CD4-positive, alpha-beta T cell treated with Interleukin-10 for 1 hour (primary cell): ENCODE results near the gene CCDC102A.

ENCODE experiments used
- DNase-seq: peaks from one replicate; pipeline ENCODE4 v3.0.0-alpha.2; 2020

CCDC102A gene

GRCh38 chr16:57535680-57536305 lies 578 bp downstream of the CCDC102A start:
- DNase-seq = peak; percentile 97

- peak; percentile 16 for DNase-seq
Observed at GRCh38 chr16:57534881-57535658, 1.3 kb downstream of the CCDC102A start.

- DNase-seq = no peak
Observed at GRCh38 chr16:57534337-57534880, 2.0 kb downstream of the CCDC102A start.

- peak; percentile 50 for DNase-seq
Observed at GRCh38 chr16:57533431-57534336, 2.7 kb downstream of the CCDC102A start.

GRCh38 chr16:57532266-57532625 lies 4.1 kb downstream of the CCDC102A start:
- DNase-seq = no peak

- DNase-seq = no peak
Observed at GRCh38 chr16:57531635-57532265, 4.6 kb downstream of the CCDC102A start.

GRCh38 chr16:57531253-57531575 lies 5.2 kb downstream of the CCDC102A start:
- no peak for DNase-seq

- DNase-seq = no peak
Observed at GRCh38 chr16:57530522-57531252, 5.7 kb downstream of the CCDC102A start.

- peak; percentile 78 for DNase-seq
Observed at GRCh38 chr16:57530104-57530521, 6.3 kb downstream of the CCDC102A start.

- DNase-seq = no peak
Observed at GRCh38 chr16:57529391-57530103, 6.8 kb downstream of the CCDC102A start.

GRCh38 chr16:57528499-57529390 lies 7.6 kb downstream of the CCDC102A start:
- DNase-seq = no peak

GRCh38 chr16:57527610-57528360 lies 8.6 kb downstream of the CCDC102A start:
- DNase-seq = no peak

GRCh38 chr16:57527027-57527426 lies 9.3 kb downstream of the CCDC102A start:
- DNase-seq = no peak

- DNase-seq = no peak
Observed at GRCh38 chr16:57526498-57526897, 9.9 kb downstream of the CCDC102A start.

- no peak for DNase-seq
Observed at GRCh38 chr16:57525761-57526160, 10.6 kb downstream of the CCDC102A start.

GRCh38 chr16:57522960-57523359 lies 13.4 kb downstream of the CCDC102A start:
- DNase-seq = no peak

GRCh38 chr16:57519796-57520360 lies 16.5 kb downstream of the CCDC102A start:
- DNase-seq = peak; percentile 83

- no peak for DNase-seq
Observed at GRCh38 chr16:57518922-57519321, 17.4 kb downstream of the CCDC102A start.

- DNase-seq = no peak
Observed at GRCh38 chr16:57518520-57518919, 17.9 kb downstream of the CCDC102A start.
